HT1080 (cell line): ENCODE results near the gene NEGR1. TPM values are rescaled to one million over a fixed set of nuclear protein-coding genes. Genes with fewer than 3 reads are reported as not detected.
A peak's percentile ranks its signal among the peaks of the same experiment; 100 is the strongest.

ENCODE experiments used
- DNase-seq: peaks from one replicate; pipeline ENCODE4 v3.0.0-alpha.2; 2015; ENCODE audit warnings: low read depth
- total RNA-seq: library from RNA; depleted of rRNA; stranded (reverse); fragments of >200 nt; shearing (Covaris generic); gene quantifications from 2 replicates; pipeline ENCODE4 v1.2.3, GENCODE V29; 2014

The NEGR1 gene
- total RNA-seq, 1 experiment from 2014 or later: 2.0 TPM

DNA sequence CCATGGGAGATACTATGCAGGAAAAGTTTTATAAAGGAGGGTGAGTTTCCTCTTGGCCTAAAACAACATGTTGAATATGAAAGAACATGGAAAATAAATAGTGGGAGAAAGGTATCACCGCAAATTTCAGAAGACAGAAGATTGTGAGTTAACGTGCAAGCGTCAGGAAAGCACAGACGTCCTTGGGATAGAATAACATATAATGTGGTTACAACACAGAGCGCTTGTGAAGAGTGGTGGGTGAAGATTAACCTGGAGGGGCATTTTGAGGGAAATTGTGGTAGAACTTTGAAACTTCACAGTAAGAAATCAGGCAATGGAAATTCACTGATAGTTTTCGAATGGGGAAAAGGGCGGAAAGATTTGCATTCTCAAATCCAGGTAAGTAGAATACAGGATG is 47.3 kb downstream of the NEGR1 start:
- DNase-seq: no peak

DNA sequence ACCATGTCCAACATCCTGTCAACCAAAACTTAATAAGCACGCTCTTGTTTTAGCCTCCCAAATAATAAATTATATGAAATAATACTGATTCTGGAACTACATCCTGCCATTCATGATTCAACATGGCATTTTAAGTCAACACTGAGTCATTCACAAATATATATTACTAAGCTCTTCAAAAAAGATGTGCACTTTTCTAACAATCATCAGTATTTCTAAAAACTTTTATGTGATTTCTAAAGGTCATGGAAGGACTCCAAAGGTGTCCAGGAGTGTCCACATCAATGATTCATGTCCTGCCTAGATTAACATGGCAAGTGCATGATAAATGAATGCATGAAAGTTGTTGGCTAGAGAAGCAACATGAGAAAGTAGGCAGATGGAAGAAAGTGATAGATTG is 51.6 kb downstream of the NEGR1 start:
- peak; percentile 59 for DNase-seq

- DNase-seq: no peak
Measured at GRCh38 chr1:72229893-72230292, 52.4 kb downstream of the NEGR1 start.

DNA sequence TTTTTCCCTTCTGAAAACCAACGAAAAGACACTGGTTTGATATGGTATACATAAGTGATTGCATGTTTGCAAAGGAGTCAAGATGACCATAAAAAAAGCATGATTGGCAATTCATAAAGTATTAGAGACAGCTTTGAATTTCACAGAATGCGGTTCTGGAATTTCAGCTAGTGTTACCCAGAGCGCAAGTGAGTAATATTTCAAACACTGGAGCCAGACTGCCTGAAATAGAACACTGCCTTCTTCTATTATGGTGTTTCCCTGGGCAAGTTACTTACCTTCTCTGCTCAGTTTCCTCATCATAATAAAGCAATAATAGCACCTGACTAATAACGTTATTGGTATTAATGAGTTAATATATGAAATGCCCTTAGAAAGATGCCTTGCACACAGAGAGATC is 54.7 kb downstream of the NEGR1 start:
- no peak for DNase-seq

DNA sequence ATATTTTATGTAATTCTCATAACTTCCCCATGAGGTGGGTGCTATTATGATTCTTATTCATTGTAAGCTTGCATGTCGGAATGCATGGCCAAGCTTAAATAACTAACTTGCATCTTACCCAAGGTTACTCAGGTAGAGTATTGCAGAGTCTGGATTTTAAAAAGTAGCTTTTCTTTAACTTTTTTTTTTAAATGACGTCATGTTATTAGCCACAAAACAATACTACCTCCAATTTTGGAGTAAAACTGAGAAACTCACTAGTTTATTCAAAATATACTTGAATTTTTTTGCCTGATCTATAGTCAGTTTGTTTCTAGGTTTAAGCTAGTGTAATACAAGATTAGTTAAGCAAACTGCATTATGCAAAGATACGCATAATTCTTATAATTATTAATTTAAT is 57.8 kb downstream of the NEGR1 start:
- DNase-seq: no peak

- DNase-seq: no peak
Measured at GRCh38 chr1:72221811-72222210, 60.5 kb downstream of the NEGR1 start.

- no peak for DNase-seq
Measured at GRCh38 chr1:72218141-72218739, 64.1 kb downstream of the NEGR1 start.

DNA sequence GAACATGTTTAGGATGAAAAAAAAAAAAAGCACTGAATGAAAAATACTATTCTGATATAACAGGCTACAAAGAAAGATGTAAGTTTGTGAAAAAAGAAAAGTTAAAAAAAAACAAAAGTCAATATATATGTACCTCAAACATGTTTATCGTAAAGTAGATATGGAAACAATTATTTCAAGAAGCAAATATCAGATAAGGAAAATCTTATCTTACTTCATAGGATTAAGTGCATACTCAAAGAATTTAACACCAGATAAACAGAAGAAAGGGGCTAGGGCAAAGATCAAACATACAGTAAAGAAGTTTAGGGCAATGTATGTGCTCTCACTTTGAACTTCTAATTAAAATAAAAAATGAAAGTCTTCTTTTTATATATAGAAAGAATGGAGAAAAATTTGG is 75.3 kb downstream of the NEGR1 start:
- DNase-seq: no peak

- DNase-seq: no peak
Measured at GRCh38 chr1:72202761-72203160, 79.6 kb downstream of the NEGR1 start.

DNA sequence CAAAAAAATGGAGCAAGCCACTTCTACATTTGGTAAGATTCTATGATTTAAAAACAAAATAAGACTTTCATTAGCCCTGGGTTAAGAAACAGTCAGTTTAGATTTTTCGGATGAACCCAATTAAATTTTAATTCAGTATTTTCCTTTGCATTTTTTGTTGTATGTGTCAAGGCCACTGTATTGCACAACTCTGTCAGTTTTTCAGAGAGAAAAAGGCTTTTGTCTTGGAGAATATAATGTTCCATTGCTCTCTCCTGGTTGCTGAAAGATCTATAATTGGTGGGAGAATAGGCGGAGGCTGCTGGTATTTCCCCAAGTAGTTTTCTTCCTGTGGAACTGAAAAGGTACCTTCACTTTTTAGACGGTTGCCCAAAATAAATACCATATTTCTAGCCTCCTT is 84.6 kb downstream of the NEGR1 start:
- no peak for DNase-seq

DNA sequence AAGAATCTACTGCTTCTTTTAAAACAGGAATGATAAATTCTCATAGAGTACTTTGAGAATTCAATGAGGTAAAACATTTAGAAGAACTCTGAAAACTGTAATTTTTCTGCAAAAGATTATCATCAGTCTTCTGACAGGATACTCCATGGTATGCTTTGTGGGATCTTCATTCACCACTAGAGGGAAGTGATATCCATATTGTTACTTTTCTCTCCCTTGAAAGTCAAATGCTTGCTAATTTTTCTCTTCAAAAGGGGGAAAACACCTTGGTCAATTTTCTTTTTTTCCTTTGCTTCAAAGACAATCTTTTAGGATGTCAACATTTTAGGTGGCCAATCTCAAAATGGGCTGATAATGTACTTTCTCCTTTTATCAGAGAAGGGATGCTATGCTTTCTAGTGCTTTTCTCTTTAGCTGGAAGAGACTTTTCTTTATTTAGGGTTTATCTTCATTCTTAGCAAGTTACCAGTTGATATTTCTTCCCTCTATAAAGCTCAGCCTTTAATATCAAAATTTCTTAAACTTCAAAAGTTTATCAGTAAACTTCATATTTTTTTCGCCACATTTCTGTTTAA is 95.5 kb downstream of the NEGR1 start:
- peak; percentile 15 for DNase-seq

DNA sequence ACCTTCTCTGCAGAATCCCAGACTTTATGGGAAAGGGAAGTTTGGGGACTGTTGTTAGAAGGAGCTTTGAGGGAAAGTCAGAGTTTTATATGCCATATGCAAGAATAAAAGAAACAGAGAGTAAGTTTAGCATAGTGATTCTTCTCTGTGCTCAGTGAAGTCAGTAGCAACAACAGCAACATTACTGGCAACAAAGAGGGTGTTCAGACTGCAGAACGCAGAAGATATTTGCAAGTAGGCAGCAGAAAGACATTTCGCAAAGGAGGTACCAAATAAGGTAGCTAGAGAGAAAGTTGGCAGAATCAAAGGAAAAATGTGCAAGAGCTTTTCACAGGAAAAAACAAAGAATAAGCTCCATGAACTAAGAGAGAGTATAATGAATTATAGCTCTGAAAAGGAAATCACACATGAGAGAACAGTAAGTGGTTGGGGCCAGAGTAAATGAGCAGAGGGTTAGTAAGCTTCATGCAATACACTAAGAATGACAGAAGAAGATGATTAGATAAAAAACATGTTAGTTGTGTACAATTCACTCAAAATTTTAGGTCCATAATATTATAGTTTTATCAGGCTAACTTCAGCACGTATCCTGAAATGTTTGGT is 98.1 kb downstream of the NEGR1 start:
- DNase-seq: no peak

GRCh38 chr1:72182859-72183258 is 99.5 kb downstream of the NEGR1 start:
- DNase-seq: no peak

DNA sequence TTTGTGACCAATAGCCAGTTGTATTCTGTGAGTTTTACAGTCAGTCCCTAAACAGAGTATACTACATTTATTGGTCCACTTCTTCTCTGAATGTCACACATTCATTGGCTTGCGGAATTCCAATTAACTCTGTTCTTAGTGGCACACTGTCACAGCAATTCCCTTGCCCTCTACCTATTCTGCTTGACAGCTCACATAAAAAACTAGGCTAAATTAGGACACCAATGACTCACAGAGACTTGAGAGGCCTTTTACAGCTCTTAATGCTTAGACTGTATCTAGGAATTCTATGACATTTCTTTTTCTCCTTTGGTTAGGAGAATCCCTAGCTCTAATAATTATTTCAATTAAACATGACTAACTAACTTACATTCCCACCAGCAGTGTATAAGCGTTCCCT is 104.1 kb downstream of the NEGR1 start:
- DNase-seq: peak; percentile 10

DNA sequence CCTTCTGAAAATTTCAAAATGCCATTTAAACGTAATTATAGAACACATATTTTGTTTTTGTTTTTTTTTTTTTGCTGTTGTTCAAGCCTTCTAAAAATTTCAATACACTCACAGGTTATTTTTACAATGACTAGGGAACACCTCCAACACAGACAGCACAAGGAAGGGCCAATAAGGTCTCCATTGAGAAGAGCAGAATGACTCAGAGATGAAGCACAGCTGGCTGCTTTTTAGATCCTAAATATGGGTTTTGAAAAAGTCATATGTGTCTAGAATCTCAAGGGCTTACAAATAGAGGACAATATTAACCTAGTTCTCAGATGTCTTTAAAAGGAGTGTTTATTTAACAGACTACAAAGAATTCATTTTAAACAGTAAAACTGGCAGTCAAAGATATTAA is 104.6 kb downstream of the NEGR1 start:
- DNase-seq: peak; percentile 20

DNA sequence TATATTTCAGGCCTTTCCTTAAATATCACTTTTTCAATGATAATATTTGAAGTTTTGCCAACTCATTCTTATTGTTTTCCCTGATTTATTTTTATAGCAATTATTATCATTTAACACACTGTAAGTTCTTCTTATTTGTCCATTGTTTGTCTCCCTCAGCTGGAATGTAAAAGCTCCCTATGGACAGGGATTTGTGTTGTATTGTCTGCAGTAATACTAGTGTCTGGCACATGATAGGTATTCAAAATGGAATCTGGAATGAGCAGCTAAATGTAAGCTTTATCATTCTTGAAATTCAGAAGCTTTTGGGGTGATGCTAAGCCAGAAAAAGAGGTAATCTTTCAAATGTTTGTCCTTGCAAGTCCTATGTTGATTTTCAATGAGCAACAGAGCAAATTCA is 112.1 kb downstream of the NEGR1 start:
- DNase-seq: no peak

DNA sequence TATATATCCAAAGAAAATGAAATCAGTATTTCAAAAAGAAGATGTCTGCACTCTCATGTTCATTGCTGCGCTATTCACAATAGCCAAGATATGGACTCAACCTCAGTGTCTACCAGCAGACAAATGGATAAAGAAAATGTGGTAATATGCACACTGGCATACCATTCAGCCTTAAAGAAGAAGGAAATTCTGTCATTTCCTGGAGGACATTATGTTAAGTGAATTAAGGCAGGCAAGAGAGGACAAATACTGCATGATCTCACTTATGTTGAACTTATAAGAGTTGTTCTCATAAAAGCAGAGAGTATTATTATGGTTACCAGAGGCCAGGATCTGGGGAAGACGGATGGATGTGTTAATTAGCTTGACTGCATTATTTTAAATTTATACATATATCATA is 115.9 kb downstream of the NEGR1 start:
- no peak for DNase-seq

GRCh38 chr1:72150508-72150907 is 131.8 kb downstream of the NEGR1 start:
- no peak for DNase-seq

DNA sequence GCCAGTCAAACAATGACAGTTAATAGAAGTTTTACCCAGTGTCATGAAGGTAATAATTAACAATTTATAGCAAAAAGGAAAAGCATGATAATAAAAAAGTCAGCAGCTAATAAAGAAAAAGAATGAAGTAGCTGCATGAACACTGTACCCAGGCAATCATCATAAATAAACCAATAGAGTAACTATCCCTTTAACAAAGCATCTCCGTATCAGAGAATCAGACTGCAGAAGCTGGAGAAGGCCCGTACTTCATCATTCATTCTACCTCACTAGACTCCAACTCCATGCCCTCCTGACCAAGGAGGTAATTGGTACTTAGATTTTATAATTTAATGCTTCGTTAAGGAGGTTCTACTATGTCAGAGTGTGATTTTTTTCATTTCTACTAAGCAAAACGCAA is 140.5 kb downstream of the NEGR1 start:
- no peak for DNase-seq

DNA sequence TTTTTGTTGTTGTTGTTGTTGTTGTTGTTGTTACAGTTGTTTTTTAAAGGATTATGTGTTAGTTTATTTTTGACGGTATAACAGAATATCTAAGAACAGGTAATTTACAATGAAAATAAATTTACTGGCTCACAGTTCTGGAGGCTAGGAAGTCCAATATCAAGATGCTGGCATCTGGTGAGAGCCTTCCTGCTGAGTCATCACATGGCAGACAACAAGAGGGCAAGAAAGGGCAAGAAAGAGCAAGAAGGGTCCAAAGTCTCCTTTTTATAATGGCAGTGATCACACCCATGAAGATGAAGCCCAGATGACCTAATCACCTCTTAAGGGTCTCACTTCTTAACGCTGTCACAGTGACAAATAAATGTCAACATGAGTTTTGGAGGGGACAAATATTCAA is 142.1 kb downstream of the NEGR1 start:
- DNase-seq: peak; percentile 13

GRCh38 chr1:72137656-72138055 is 144.7 kb downstream of the NEGR1 start:
- DNase-seq: no peak

- DNase-seq: no peak
Measured at GRCh38 chr1:72129869-72130268, 152.5 kb downstream of the NEGR1 start.
